ENCODE results near the gene TTC7B. TPM values are rescaled to one million over a fixed set of nuclear protein-coding genes. Genes with fewer than 3 reads are reported as not detected.
"Not testable (repeated sequence)": the region's sequence is repeated elsewhere in the genome, so short reads cannot be mapped to it uniquely, and the experiment has no call there.

The TTC7B gene, protein sequence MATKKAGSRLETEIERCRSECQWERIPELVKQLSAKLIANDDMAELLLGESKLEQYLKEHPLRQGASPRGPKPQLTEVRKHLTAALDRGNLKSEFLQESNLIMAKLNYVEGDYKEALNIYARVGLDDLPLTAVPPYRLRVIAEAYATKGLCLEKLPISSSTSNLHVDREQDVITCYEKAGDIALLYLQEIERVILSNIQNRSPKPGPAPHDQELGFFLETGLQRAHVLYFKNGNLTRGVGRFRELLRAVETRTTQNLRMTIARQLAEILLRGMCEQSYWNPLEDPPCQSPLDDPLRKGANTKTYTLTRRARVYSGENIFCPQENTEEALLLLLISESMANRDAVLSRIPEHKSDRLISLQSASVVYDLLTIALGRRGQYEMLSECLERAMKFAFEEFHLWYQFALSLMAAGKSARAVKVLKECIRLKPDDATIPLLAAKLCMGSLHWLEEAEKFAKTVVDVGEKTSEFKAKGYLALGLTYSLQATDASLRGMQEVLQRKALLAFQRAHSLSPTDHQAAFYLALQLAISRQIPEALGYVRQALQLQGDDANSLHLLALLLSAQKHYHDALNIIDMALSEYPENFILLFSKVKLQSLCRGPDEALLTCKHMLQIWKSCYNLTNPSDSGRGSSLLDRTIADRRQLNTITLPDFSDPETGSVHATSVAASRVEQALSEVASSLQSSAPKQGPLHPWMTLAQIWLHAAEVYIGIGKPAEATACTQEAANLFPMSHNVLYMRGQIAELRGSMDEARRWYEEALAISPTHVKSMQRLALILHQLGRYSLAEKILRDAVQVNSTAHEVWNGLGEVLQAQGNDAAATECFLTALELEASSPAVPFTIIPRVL
- total RNA-seq (2014; rRNA removed; shearing (Covaris generic)) = 21.3 and 33.2 TPM in 2 replicates

DNA sequence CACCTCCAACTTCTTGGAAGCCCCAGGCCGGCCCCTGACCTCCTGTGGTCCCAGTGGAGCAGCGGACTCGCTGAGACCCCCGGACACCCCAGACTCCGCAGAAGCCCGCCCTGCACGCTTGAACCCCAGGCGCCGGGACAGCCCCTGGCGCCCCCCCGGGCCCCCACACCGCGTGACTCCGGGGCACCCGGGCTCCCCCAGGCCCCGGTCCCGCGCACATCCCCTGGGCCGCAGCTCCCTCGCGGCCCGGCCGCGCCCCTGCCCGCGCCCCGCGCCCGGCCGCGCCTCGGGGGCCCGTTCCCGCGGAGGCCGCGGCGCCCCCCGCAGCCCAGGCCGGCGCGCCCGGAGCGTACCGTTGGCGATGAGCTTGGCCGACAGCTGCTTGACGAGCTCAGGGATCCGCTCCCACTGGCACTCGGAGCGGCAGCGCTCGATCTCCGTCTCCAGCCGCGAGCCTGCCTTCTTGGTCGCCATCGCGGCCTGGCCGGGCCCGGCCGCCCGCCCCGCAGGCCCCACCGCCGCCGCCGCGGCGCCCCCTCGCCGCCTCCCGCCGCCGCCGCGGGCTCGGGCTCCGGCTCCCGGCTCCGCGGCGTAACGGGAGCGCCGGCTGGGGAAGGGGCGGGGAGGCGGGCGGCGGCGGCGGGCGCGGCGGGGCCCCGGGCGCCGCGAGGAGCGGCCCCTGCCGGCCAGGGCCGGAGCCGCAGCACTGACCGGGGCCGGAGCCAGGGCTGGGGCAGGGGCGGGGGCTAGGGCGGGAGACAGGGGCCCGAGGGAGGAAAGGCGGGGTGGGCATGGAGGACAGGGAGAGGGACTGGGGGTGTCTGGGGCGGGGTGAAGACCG is at the start of gene TTC7B:
Gene TTC7B (minus strand): TSS at position 609 of the 841 bp plus-strand sequence. CDS start 135 bp downstream, at position 474.
- peak; percentile 55 for DNase-seq (ENCODE audit: low read depth)

DNA sequence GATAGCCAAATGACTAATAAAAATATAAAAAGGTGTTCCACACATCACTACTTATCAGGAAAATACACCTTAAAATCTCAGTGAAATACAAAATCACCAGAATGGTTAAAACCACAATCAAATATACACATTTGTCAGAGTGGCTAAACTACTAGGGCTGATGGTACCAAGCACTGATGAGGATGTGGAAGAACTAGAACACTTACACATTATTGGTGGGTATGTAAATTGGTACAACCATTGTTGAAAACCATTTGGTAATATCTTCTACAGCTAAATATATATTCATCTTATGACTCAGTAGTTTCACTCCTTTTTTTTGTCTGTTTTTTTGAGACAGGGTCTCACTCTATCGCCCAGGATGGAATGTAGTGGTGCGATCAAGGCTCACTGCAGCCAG is 48.5 kb upstream of the TTC7B start:
- no peak for DNase-seq (ENCODE audit: low read depth)

DNA sequence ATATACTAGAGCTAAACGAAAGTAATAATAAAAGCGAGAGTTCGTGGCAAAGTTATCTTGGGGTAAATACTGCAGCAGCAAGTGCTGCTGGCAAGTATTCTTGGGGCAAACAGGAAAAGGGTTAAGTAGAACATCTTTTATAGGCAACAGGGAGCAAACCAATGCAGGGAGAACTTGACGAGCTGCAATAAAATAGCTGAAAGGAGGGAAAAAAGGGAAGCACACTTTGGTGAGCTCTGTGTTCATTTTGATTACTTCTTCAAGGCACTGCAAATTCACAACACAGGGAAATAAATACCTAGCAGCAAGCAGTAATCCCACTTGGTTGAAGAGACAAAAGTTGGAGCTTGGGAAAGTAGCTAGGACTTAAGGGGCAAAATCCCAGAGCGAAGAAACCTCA is 42.3 kb upstream of the TTC7B start:
- DNase-seq (ENCODE audit: low read depth) = no peak

DNA sequence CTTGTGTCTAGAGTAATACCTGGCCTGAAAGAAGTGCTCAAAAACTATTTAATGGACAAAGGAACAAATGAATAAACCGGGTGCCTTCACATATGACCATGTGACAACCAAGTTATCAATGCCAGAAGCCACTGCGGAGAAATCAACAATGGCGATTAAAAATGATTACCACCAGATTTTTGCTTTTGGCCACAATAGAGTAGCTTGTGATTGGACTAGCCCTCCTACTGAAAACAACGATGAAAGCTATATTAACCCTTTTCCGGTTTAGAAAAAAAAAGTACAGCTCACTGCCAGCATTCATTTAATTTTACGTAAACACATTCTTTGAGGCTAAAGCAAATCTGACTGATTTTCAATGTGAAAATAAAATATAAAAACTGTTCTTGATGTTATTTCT is 41.6 kb upstream of the TTC7B start:
- no peak for DNase-seq (ENCODE audit: low read depth)

DNA sequence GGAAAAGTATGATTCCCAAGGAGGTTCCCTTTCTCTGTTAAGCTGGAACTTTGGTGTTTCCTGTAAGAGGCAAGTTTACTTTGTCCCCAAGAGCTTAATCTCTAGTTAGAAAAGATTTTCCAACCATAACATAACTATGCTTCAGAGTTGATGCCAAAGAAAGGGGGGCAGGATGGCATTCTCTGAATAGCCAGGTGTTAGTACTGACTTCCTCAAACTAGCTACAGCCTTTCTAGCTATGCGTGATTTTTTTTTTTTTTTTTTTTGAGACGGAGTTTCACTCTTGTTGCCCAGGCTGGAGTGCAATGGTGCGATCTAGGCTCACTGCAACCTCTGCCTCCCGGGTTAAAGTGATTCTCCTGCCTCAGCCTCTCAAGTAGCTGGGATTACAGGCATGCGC is 39.9 kb upstream of the TTC7B start:
- not testable (repeated sequence) for DNase-seq (ENCODE audit: low read depth)

DNA sequence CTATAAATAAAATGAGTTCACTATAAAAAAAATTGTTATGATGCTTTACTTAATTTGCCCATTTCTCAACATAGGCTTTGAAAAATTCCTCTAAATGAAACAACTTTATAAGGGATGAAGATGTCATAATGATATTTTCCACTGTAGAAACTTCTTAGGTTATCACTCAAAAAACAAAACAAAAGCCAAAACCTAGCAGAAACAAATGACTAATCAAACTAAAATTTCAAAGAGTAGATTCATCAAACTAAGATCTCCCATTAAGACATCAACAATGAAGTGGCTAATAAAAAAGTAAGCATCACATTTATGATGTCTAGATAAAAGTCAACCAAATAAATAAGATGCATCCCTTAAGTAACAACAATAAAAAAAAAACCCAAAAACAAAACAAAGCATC is 36.9 kb upstream of the TTC7B start:
- DNase-seq (ENCODE audit: low read depth) = no peak

DNA sequence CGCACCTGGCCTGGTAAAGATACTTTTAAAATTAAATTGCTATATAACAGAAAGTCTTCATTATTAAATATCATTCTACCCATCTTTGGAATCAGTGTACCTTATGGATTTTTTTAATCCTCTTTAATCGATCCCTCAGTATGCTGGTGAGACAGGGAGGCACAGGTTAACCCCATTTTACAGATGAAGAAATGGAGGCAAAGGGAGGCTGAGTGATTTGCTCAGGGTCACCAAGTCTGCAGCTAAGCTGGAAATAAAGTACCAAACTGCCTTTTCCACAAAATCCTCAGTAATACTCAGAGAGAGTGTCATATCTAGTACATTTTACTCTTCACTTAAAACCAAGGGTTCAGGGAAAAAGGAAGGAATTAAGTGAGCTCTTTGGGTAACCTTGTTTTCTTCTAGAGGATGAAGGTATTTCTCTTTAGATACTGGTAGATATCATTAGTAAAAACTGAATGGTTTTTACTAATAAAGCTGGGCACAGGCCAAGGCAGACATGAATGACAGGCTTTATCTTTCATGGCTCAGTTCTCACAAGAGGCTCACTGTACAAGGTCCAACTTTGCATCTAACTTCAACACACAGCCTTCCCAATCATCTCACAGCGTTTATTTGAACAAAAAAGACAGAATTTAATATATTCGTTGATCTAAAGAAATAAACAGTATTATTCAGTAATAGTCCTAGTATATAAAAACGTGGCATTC is 35.3 kb upstream of the TTC7B start:
- no peak for DNase-seq (ENCODE audit: low read depth)

DNA sequence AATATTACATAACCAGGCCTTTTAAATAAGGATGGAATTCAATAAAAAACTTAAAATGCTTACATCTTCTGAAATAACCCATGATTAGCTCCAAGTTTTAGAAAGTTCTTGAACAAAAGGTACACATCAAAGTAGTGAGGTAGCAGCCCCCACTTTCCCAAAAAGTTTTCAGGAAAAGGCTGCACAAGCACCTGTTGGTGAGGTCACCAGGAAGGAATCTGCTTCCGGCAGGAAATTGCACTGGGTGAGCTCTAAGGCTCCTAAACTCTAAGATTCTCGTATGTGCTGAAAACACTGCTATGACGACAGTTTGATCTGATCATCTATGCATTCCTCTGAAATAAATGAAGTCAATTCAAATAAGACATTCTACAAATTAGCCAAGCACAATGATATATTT is 34.3 kb upstream of the TTC7B start:
- DNase-seq (ENCODE audit: low read depth) = peak; percentile 83

DNA sequence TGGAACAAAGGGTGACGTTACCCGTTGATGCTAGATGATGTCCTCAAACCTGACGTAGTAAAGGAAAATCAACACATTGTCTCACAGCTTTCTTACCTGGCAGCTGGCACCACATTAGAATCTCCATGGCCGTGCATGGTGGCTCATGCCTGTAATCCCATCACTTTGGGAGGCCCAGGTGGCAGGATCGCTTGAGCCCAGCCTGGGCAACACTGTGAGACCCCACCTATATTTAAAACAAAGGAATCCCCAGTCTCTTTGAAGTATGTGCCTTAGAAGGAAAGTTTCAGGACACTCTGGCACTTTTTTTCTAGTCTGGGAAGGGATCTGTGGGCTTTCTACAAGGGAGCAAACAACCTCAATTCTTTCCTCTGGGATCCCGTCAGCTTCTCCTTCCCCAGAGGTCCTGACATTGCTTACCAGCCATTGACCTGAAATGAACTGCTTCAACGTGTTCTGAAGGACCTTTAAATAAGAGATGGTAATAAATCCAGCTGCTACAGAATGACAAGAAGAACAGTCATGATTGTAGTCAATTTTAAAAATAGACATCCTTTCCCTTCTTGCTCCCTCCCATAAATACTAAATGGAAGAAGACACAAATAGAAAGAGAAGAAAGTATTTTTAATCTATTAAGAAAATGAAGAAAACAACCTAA is 33.7 kb upstream of the TTC7B start:
- DNase-seq (ENCODE audit: low read depth) = no peak

DNA sequence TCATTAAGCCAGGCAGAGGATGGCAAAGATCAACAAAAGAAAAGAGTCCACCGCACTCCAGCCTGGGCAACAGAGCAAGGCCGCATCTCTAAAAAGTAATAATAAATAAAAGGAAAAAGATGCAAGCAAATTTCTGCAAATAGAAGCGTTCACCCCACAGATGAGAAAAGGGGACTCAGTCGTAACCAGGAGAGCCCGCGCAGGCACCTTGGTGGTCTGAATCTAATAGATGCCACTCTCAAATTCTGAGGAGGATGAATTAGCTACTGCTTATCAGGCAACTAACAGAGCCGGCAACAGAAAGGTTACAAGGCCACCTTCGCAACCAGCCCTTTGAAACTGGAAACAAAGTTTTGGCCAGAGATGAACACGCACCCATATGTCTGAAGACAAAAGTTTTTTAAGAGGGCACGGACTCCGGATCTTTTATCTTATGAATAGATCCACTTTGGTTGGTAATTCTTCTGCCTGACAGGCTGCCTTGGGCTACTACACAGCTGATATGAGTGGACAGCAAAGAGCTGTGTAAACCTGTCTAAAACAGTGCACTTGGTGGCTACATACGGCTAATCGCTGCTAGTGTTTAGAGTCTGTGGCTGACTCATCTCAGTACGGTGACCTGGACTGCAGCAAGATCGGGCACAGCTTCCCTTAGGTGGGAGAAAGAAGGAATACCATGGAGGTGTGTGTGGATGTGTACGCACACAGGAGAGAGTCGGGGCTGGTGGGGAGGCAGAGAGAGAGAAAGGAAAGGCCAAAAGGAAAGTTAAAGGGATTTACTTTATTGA is 32.9 kb upstream of the TTC7B start:
- DNase-seq (ENCODE audit: low read depth) = peak; percentile 23

DNA sequence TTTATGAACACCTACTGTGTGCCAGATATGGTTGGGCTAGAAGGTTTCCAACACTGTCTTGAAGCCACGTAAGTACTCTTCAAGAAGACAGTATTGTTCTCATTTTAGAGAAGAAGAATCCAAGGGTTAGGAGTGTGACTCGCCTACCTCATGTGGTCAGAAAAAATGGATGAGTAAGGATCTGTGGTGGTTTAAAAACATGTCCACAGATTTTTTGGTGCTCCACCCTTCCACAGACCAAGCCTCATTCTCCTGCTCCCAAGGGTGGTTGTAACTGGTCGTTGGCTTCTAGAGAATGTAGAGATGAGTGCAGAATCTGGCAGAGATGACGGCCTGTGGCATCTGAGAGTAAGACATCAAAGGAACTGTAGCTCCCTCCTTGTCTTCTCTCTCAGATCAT is 30.3 kb upstream of the TTC7B start:
- DNase-seq (ENCODE audit: low read depth) = no peak

DNA sequence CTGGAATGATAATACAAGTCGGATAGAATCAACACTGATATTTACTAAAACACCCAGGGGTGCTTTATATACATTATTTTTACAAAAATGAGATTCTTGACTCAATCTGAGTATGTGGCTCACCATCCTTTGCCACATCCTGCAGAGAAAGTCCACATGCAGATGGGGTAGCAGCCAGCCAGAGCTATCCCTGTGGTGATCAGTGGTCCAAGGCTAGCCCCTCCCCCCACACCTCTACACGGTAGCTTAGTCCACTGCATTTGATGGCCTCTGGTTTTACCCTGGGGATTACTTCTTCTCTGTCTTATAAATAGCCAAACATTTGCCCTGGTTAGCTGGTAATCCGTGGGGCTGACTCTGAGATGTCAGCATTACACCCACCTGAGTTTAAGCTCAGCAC is 28.1 kb upstream of the TTC7B start:
- no peak for DNase-seq (ENCODE audit: low read depth)

DNA sequence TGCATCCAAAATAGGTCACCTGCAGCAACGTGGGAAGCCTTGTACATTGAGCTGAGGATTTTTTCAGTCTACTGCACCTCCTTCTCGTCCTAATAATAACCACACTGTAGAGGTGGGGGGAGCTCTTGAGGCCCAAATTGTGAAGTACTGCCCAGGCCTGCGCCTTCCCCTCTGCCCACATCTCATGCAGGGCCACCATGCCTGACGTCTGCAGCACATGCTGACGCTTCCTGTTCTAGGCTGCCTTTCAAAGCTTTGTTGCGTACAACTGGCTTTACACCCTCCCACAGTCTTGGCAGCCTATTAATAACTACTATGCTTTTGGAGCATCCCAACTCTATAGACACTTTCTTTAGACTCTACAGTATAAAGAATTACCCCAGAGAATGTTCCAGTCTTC is 26.5 kb upstream of the TTC7B start:
- no peak for DNase-seq (ENCODE audit: low read depth)

DNA sequence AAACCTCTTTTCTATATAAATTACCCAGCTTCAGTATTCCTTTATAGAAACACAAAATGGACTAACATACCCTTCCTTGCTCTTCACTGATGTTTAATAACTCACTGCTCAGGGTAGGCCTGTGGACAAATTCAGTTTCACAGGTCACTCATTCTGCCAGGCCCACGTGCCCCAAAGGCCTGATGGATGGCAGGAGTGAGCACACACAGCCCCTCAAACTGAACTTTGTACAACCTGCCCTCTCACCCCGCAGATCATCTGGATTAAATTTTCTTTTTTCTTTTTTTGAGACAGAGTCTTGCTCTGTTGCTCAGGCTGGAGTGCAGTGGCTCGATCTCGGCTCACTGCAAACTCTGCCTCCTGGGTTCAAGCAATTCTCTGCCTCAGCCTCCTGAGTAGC is 24.4 kb upstream of the TTC7B start:
- not testable (repeated sequence) for DNase-seq (ENCODE audit: low read depth)

DNA sequence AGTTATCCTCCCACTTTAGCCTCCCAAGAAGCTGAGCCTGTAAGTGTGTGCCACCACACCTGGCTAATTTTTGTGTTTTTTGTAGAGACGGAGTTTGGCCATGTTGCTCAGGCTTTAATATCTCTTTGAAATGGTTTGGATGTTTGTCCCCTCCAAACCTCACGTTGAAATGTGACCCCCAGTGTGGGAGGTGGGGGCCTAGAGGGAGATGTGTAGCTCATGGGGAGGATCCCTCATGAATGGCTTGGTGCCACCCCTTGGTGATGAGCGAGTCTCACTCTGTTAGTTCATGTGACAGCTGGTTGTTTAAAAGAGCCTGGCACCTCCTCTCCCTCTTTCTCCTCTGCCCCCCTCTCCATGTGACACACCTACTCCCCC is 23.6 kb upstream of the TTC7B start:
- no peak for DNase-seq (ENCODE audit: low read depth)

DNA sequence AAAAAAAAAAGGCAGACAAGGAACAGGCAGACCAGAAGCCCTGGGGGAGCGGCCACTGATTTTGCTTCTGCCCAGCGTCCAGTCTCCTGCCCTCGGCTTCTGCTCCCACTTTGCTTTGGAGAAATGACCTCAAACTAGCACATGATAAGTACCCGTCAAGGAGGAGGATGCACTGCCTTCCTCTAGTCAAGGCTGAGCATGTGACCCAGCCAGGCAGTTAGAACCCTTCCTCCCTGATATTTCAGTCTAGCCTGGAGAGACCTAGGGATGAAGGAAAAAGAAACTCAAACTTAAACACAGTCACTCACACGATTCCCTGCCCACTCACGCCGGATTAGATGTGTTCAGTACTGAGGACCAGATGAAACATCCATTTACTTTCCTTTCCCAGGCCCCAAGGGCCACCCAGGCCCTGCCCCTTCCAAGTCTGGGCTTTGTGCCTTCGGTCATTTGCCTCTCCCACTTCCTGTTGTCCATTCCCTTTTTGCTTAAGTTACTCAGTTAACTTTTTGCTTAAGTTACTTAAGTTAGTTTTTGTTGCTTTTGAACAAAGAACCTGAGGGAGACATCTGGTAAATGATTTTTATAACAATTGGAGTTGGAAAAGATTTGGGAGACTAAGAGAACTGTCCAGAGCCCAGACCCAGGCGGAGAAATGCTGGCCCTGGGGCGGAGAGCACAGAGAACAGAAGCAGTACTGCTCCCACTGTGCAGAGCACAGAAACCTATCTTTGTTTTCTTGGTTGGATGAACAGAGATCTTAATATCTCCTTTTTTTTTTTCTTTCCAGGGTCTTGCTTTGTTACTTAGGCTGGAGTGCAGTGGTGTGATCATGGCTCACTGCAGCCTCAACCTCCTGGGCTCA is 23.0 kb upstream of the TTC7B start:
- peak; percentile 21 for DNase-seq (ENCODE audit: low read depth)

DNA sequence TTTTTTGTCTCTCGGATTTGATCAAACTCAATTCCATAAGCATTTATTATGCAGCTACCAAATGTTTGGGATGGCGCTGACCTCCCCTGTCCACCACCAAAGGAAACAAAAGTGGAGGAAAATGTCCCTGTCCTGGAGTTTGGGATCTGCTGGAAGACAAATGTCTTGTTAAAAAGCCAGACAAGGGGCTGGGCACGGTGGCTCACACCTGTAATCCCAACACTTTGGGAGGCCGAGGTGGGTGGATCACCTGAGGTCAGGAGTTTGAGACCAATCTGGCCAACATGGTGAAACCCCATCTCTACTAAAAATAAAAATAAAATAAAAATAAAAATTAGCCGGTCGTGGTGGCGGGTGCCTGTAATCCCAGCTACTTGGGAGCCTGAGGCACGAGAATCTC is 22.3 kb upstream of the TTC7B start:
- DNase-seq (ENCODE audit: low read depth) = not testable (repeated sequence)

DNA sequence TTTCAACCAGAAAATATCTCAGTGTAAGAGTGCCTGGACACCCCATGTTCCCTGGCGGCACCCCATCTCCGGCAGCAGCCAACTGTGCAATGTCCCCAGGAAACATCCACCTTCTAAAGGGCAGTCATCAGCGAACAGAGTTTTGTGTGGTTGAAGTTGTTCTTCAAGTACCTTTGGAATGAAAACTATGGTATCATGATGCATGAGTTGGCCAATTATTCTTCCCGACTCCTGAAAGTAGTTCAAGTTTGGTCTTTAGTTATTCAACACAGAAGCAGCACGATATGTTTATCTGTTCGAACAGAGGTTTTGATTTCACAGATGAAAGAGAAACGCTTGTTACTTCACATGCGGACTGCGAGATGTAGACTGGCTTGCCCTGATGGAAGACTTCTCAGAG is 21.1 kb upstream of the TTC7B start:
- DNase-seq (ENCODE audit: low read depth) = no peak

DNA sequence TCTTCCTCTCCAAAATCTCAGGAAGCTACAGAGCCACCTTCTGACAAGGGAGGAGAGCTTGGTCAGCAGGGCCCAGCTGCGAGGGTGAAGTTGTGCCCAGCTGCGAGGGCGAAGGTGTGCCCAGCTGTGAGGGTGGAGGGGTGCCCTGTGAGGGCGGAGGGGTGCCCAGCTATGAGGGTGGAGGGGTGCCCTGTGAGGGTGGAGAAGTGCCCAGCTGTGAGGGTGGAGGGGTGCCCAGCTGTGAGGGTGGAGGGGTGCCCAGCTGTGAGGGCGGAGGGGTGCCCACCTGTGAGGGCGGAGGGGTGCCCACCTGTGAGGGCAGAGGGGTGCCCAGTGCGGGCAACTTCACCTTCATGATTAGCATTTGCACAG is 20.4 kb upstream of the TTC7B start:
- no peak for DNase-seq (ENCODE audit: low read depth)
